Inflammatory macrophage treated with lipopolysaccharide for 1 hour (primary cell): ENCODE measurements around the gene FAM118B.

ENCODE experiments used
- DNase-seq, 2 donors: peaks; one replicate each; pipeline ENCODE4 v3.0.0-alpha.2; 2020 to 2022

Gene FAM118B

DNA sequence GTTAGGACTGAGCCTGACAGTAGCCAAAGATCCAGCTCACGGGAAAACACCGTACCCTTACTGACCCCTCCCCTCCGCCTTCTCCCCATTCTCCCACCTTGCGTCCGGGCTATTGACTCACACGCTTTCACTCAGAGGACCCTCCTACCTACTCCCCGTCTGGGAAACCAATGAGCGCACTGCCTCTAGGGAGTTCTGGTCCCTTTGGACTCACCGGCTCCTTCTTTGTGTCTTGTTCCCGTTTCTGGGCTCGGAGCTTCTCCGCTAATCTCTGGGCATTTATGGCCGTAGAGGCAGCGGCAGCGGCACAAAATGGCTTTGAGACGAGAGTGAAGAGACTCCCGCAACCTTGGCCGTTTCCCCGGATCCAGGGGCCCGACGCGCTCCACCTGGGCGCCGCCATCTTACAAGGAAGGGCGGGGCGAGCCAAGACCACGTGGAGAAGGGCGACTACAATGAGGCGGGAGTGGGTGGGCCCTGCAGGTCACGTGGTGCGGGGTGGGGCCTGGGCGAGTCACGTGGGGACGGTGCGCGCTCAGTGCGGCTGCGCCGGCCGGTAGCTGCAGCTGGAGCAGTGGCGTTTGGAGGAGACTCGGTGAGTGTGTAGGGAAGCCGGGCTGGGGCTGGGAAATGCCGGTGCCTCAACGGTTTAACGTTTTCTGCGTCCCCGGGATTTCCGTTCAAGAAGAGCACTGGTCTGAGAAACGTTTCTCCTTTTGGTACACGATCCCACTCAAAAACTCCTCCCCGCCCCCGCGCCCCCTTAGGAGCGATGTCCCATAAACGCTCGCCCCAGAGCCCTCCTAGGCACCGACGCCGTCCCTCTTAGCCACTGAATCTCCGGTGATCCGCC lies at the start of gene FAM118B, which contains the start of gene RPUSD4:
TSS of gene FAM118B (plus strand) at position 547 of the 853 bp plus-strand sequence. CDS start 23,220 bp downstream, outside the sequence.
TSS of gene RPUSD4 (minus strand) at position 415 of the 853 bp plus-strand sequence. CDS start at position 403, 12 bp downstream.
- peak; percentile 96 to 97 for DNase-seq

- no peak for DNase-seq
Measured at GRCh38 chr11:126162306-126163030, 49.1 kb upstream of the FAM118B start.

GRCh38 chr11:126163074-126163700 lies 48.4 kb upstream of the FAM118B start:
- no peak for DNase-seq

- DNase-seq: no peak
Measured at GRCh38 chr11:126163779-126164178, 47.8 kb upstream of the FAM118B start.

GRCh38 chr11:126164781-126165180 lies 46.8 kb upstream of the FAM118B start:
- DNase-seq: no peak

DNA sequence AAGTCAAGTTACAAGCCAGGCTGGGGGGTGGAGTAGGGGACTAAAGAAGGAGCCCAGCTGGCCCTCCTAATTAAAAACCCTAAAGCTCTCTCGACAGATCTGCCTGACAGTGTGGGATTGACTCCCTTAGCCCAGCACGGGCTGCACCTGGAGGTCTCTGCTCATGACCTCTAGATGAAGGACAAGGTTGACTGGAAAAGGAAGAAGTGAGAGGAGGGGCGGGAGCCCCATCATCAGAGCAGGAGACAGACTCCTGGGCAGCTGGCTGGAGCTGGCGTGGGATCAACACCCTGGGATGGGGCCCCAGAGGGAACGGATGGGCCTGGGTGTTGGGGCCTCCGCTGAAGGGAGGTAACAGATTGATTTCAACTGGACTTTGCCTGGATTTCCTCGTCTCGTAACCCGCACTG lies 46.3 kb upstream of the FAM118B start:
- no peak for DNase-seq

- no peak for DNase-seq
Measured at GRCh38 chr11:126165757-126166156, 45.8 kb upstream of the FAM118B start.

DNA sequence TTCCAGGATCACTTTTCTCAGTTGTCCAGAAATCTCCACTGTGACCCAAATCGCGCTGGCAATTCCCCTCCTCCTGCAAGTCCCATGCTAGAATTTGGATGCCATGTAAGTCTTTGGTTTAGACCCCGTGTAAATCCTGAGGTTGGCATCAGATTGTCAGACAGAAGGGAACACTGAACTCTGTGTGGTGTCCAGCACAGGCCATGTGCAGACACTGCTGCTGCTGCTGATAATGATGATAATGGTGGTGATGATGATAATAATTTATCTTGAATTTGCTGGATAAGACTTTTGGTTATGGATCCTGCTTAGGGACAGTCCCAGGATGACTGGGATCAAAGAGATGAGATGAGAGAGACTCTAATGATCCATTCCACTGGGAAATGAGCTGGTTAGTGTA lies 45.2 kb upstream of the FAM118B start:
- DNase-seq: no peak

- DNase-seq: no peak
Measured at GRCh38 chr11:126167488-126167887, 44.1 kb upstream of the FAM118B start.

GRCh38 chr11:126169291-126169690 lies 42.3 kb upstream of the FAM118B start:
- DNase-seq: no peak

- peak; percentile 16 to 44 for DNase-seq
Measured at GRCh38 chr11:126172596-126173038, 39.0 kb upstream of the FAM118B start.

DNA sequence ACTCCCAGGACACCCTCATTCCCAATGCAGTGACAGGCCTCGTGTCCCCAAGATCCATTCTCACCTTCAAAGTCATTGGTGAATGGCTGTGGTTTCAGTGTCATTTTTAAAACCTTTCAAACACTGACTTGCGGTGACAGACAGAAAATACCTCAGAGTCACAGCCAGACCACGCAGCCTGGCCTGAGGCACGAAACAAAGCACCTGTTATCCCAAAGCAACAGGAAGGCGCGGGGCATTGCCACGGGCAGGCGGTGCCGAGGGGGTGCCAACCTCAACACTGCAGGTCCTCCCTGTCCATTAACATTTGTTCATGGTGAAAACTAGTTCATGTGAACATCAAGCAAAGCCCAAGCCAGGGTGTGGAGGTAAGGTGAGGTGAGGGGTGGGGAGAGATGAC lies 38.3 kb upstream of the FAM118B start:
- DNase-seq: no peak

DNA sequence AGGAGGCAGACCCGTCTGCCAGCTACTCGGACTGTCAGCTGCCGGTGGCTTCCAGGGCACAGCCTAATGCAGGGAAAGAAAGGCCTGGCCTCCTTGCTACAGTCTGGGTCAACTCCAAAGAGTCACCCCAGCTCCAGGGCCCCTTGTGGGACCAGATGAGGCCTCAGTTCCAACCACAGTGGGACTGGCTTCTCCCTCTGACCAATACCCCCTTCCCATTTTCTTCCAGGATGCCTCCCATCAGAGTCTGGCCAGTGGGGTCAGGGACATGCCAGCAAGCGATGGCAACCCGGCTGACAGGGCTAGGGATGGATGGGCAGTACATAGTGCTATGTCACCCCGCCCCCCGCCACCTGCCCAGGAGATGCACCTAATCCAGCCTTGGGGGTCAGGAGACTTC lies 36.8 kb upstream of the FAM118B start:
- DNase-seq: no peak

DNA sequence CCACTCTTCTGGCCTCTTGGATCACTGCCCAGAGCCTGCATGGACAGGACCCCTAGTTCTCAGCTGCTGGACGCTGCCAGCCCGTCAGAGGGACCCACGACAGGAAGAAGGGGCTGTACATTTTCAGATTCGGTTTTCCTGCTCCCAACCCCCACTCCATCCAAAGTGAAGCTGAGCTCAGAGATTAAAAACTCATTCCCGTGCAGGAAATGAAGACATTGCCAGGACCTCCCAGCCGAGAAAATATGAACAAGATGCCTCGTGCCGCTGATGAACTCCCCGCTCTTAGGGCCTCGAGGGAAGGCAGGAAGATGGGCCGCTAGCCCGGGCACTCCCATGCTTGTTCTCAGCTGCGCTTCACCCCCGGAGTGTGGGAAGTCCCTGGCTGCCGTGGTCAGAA lies 36.2 kb upstream of the FAM118B start:
- peak in 1 of 2 donors; percentile 1 for DNase-seq

DNA sequence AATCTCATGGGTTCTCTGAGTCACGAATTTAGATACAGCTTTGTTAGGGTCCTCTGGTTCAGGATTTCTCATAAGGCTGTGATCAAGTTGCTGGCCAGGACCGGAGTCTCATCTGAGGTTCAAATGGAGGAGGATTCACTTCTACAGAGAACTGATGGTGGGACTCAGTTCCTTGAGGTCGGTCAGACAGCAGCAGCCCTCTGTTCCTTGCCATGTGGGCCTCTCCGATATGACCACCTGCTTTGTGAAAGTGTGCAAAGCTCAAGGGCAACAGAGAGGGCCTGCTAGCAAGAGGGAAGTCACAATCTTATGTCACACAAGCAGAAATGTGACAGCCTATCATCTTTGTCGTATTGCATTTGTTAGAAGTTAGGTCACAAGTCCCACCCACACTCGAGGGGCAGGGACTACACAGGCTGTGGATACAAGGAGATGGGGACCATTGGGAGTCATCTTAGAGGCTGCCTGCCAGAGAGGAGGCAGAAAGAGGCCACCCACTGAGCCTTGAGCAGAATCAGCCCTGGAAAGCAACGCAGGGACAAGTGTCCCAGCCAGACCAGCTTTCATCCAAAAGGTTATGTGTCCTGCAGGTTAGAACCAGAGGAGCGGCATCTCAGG lies 34.6 kb upstream of the FAM118B start:
- no peak for DNase-seq

GRCh38 chr11:126181939-126182730 lies 29.4 kb upstream of the FAM118B start:
- no peak for DNase-seq

DNA sequence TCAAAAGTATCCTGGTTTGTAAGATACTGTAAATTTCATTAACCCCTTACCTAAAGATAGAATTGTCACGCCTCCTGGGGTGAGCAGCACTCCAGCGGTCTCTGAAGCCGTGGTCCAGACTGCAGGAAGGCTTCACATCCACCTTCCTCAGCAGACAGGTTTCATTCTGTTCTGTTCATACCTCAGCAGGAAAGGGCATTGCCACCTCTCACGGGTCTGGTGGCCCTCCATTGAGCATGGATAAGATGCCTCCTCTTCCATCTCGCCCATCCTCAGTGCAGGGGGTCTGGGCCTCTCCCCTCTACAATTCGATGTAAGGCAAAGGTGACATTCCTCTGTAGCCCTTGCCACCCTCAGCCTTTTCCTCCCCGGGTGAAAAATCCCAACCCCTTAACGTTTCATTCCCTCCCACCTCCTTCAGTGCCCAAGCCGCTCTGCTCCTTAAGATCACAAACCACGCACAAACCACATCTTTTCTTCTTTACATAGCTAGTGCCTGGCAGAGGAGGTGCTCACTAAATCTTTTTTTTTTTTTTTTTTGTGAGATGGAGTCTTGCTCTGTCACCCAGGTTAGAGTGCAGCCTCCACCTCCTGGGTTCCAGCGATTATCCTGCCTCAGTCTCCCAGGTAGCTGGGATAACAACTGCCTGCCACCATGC lies 28.7 kb upstream of the FAM118B start:
- DNase-seq: no peak

DNA sequence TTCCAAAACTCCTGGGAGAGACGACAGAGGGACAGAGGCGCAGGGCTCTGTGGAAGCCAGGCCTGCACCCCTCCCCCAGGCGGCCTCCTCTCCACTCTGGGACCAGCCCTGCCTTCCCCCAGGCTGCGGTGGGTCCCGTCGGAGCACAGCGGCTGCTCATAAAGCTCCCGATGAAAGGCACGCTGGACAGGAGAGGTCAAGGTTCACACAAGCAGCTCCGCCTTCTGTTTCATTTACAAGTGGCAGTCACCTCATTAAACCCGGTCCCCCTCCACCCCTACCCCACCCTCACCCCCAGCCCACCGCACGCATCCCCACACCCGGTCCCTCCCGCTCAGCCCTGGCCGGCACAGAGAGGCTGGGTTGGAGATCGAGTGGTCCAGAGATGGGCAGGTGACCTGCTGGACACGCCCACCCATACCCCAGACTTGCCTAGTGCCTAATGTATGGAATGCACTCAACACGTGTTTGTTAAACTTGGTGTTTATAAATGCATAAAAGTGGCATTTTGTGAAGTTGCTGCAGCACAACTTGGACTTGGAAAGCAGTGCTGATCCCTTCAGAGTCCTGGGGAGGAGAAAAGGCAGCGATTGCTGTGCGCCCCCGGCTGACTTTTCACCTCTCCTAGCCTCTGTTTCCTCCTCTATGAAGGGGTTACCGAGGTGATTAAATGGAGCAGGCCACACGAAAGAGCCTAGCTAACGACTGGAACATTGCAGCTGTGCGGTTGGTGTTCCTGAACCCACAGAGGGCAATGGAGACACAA lies 26.1 kb upstream of the FAM118B start:
- DNase-seq: no peak

DNA sequence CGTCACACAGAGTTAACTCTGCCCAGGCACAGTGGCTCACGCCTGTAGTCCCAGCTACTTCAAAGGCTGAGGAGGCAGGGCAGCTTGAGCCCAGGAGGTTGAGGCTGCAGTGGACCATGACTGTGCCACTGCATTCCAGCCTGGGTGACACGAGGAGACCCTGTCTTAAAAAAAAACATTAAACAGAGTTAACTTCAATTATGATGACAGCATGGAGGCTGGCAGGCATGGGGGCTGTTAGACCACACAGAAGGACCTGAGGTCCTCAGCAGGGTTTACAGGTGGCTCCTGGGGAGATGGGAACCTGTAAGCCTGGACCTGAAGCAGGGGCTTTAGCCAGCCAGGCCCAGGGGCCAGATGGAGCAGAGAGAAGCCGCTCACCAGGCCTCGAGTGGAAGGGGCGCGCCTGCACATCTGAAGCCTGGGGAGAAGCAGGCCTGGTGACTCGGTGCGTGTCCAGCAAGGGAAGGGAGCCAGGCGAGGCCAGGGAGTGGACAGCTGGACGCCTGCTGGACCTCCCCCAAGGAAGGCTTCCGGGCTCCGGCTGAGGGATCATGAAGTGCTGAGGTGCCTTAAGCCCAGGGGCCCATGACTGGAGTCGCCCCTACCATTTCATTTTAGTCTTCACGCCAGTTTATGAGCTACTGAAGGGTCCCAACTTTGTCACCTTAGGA lies 25.4 kb upstream of the FAM118B start:
- DNase-seq: no peak
